GM10248 (cell line): ENCODE measurements around the gene RAB22A.

Experiments used
- CTCF ChIA-PET: fragments of 300-600 bp; sonication (Branson Sonifier 250); formaldehyde crosslinking; extraction: SDS; loops from one replicate; lab custom pipeline; 2021; ENCODE audit warnings: antibody characterized with exemption; lab: Yijun Ruan, JAX
- POLR2A ChIA-PET: fragments of 350-650 bp; sonication (Branson Sonifier 250); formaldehyde crosslinking; extraction: SDS; loops from one replicate; lab custom pipeline; 2020; ENCODE audit warnings: antibody characterized with exemption; lab: Yijun Ruan, JAX
- DNase-seq: peaks from one replicate; pipeline ENCODE4 v3.0.0; 2012; ENCODE audit errors: extremely low spot score
- CTCF ChIP-seq: IDR thresholded peaks from 2 replicates; pipeline ENCODE4 v1.5.1; 2012; ENCODE audit warnings: mild to moderate bottlenecking, low read depth; ENCODE audit errors: extremely low read depth, missing control alignments, control extremely low read depth

The RAB22A gene, protein sequence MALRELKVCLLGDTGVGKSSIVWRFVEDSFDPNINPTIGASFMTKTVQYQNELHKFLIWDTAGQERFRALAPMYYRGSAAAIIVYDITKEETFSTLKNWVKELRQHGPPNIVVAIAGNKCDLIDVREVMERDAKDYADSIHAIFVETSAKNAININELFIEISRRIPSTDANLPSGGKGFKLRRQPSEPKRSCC

GRCh38 chr20:58309591-58310290, at the start of gene RAB22A:
Gene RAB22A (plus strand): TSS chr20:58309715. CDS start chr20:58309977, 262 bp downstream.
- ChIA-PET POLR2A (interaction anchor here (0.6 kb wide), 1 partner anchor 42 kb away, joined by 4 read pairs; no protein-coding TSS in a partner anchor), CTCF (interaction anchor here (0.7 kb wide), 1 partner anchor 20 kb away, joined by 4 read pairs; no protein-coding TSS in a partner anchor)
- DNase-seq: peak; percentile 97
- no peak for TF ChIP-seq CTCF

DNA sequence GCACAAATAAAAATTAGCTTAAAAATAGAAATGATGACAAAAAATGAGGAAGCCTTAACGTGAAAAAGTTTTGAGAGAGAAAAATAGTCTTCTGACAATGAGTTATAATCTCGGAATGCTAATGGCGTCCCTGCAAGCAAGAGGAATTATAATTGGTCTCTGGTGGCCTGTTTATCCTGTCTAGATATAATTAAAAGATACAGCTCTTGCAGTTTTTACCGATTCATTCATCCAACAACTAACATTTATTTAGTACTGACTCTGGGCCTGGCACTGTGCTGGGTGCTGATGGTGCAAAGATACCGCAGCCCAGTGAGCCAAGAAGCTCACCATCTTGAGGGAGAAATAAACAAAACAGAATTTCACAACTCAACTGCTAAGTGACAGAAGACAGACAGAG, 49.5 kb upstream of the RAB22A start:
- CTCF ChIA-PET: interaction anchor here (1.2 to 1.4 kb wide), 2 partner anchors 23 to 30 kb away, joined by 3 to 5 read pairs; no protein-coding TSS in a partner anchor
- DNase-seq: no peak
- TF ChIP-seq CTCF: no peak
- POLR2A ChIA-PET: no interaction called here

DNA sequence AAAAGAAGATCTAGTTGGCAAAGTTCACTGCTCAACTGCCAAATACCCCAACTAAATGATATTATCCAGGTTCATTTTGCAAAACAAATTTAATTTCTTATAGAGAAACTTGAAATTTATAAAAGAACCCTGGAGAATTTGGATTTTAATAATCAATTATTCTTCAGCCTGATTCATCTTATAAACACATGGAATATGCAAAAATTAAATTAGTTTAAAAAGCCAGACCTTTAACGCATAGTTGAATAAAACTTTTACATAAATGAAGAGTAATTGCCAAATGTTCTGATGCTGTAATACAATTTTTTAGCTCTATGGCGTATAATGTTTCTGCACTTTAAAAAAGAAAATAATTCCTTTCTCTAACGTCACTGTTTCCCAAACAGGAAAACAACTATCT, 47.9 kb upstream of the RAB22A start:
- ChIA-PET POLR2A (no interaction called here), CTCF (interaction anchor here (1.1 to 1.5 kb wide), 4 partner anchors 9 to 51 kb away, joined by 3 read pairs; no protein-coding TSS in a partner anchor)
- no peak for TF ChIP-seq CTCF
- DNase-seq: no peak

GRCh38 chr20:58264271-58264670, 45.2 kb upstream of the RAB22A start:
- ChIA-PET POLR2A (no interaction called here), CTCF (no interaction called here)
- no peak for TF ChIP-seq CTCF
- no peak for DNase-seq

DNA sequence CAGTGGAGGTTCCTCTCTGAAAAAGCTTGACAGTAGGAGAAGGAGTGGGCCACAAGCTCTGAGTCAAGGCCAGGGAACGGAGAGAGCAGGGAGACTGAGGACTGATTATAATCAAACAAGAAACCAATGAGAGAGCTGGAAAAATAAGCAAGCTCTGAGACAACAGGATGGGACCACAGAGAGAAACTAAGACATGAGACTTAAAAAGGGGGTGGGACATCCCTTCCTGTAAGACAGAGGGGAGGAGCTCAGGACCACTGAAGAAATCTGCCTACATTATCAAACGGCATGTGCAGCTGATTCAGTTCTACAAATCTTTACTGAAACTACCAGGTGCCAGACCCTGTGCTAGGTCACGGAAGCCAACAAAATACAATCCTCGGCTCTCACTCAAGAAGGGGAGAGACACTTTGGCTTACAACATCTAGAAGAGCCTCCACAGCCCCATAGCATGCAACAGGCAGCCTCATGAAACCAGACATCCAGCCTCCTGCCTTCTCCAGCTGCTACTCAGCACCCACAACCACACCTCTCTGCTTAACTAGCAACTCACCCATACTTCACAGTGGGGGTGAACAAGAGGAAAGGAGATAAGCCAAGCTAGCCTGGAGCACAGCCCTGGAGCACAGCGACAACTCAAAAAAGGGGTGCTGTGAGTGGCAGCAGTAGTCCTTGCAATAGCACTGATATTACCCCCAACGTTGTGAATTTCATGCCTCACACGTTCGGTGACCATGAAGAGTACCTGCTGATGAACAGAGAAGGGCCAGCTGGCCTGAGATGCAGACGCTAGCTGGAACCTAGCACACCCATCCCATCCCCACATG, 41.9 kb upstream of the RAB22A start:
- CTCF ChIA-PET: interaction anchor here (1.3 to 1.6 kb wide), 4 partner anchors 16 to 34 kb away, joined by 3 to 4 read pairs (median 4); no protein-coding TSS in a partner anchor
- TF ChIP-seq CTCF: no peak
- no peak for DNase-seq
- POLR2A ChIA-PET: interaction anchor here (0.5 kb wide), 1 partner anchor 43 kb away, joined by 4 read pairs; no protein-coding TSS in a partner anchor

DNA sequence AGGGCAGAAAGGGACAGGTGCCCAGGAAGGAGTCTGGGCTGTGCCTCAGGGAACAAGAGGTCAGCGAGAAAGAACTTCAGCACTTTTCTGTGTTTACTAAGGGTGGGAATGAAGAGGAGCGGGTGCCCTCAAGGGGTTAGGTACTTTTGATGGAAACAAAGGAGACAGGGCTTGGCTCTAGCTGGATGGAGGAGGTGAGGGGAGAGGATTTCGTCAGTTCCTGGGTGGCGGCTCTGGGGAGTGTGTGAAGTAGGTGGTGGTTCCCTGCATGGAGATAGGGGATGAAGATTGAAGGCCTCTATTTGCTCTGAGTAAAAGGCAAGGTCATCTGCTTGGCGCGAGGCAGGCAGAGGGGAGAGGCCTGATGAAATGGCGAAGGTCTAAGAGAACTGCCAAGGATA, 41.1 kb upstream of the RAB22A start:
- TF ChIP-seq CTCF: no peak
- CTCF ChIA-PET: interaction anchor here (1.3 kb wide), 1 partner anchor 23 kb away, joined by 4 read pairs; no protein-coding TSS in a partner anchor
- no peak for DNase-seq
- POLR2A ChIA-PET: no interaction called here
